ENCODE data around the gene REXO5. TPM values are rescaled to one million over a fixed set of nuclear protein-coding genes. Genes with fewer than 3 reads are reported as not detected.

REXO5 gene
- total RNA-seq = 4.1 and 4.9 TPM in 2 replicates

GRCh38 chr16:20806168-20807050 is at the start of gene REXO5, which contains the start of gene ERI2:
Gene REXO5 (plus strand): TSS chr16:20806527. CDS start chr16:20806954, 427 bp downstream.
Gene ERI2 (minus strand): TSS chr16:20806472. CDS start chr16:20806430, 42 bp downstream.

DNA sequence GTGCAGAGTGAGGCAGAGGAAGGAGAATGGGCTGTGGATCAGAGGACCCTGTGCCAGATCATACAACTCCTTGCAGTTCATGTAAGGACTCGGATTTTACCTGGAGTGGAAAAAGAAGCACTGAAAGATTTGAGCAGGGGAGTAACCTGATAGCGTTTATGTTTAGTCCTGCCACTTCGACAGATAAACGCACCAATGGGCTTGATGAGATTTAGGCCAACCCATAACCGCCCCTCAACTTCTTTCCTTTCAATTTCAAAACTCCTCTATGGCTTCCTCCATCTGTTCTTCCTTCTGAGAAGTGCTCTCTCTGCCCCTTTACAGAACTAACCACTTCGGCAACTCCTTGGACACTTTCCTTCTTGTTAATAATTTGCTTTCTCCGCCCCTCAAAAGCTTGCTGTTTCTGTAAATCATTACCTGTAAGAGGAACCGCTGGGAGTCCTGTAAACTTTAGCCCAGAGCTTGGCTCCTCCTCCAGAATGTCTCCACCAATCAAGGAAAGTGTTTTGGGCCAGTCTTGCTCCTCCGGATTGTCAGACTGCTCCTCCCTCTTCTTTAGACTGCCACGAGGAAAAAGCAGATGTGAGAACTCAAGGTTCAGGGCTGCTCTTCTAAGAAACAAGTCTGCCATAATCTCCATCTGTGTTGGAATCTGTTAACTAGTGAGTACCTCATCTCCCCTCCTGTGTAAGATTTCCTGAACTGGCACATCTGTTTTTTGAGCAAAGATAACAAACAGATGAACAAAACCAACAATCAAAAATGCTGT is 42.7 kb upstream of the REXO5 start, which contains the start of gene ACSM3:
ACSM3 (plus strand) TSS at position 554 of the 772 bp plus-strand sequence. CDS start 6,021 bp downstream, outside the sequence.

Other genes starting within 250 kb of the REXO5 start
- gene ACSM2B, start 230.2 kb upstream of the REXO5 start, total RNA-seq = not detected in 2 replicates
- gene ACSM1, start 108.8 kb upstream of the REXO5 start, total RNA-seq = not detected in 2 replicates
- 42.7 and 46.0 TPM in 2 replicates for gene THUMPD1, start 64.7 kb upstream of the REXO5 start, total RNA-seq
- gene ACSM3, start 42.5 kb upstream of the REXO5 start, total RNA-seq = 0.71 and 0.83 TPM in 2 replicates
- gene ERI2, start 55 bp upstream of the REXO5 start, total RNA-seq = 20.6 and 22.6 TPM in 2 replicates
- gene DCUN1D3, start 93.8 kb downstream of the REXO5 start, total RNA-seq = 22.6 and 35.0 TPM in 2 replicates
- 55.8 and 60.1 TPM in 2 replicates for gene LYRM1, start 94.2 kb downstream of the REXO5 start, total RNA-seq

Data from smooth muscle cell of bladder (primary cell).